Peyer's patch (tissue), 4 donors: ENCODE results near the gene HMCN1. TPM values are rescaled to one million over a fixed set of nuclear protein-coding genes. Genes with fewer than 3 reads are reported as not detected.
"Not testable (repeated sequence)": the region's sequence is repeated elsewhere in the genome, so short reads cannot be mapped to it uniquely, and the experiment has no call there.

Experiments
- DNase-seq, 3 donors: peaks; one replicate each; pipeline ENCODE4 v3.0.0-alpha.2; 2017 to 2019
- H3K27ac ChIP-seq, 4 donors: fragments of 200-600 bp; sonication (generic); one replicate each; pipeline ENCODE4 v1.5.1; 2016 to 2019
- H3K27me3 ChIP-seq, 2 donors: fragments of 200-600 bp; sonication (generic); one replicate each; pipeline ENCODE4 v1.5.1; 2019
- H3K36me3 ChIP-seq, 3 donors: fragments of 200-600 bp; sonication (generic); one replicate each; pipeline ENCODE4 v1.5.1; 2016 to 2019
- H3K4me1 ChIP-seq, 4 donors: fragments of 200-600 bp; sonication (generic); one replicate each; pipeline ENCODE4 v1.5.1; 2016 to 2019
- H3K4me3 ChIP-seq, 4 donors: fragments of 200-600 bp; sonication (generic); 1 replicate in 3 of 4; 2 replicates in 1 of 4; pipeline ENCODE4 v1.5.1; 2016 to 2019; ENCODE audit warnings: mild to moderate bottlenecking in 1 of 4
- H3K9me3 ChIP-seq, 4 donors: fragments of 200-600 bp; sonication (generic); one replicate each; pipeline ENCODE4 v1.5.1; 2016 to 2019; ENCODE audit warnings: mild to moderate bottlenecking in 1 of 4
- CTCF ChIP-seq, 6 experiments: fragments of 450-650 bp in 4 of 6; fragments of 200-600 bp in 2 of 6; sonication (generic) in 1 of 6; IDR thresholded peaks; one replicate each; pipeline ENCODE4 v1.5.1; 2017 to 2019; ENCODE audit warnings: antibody characterized with exemption in 6 of 6, mild to moderate bottlenecking in 3 of 6, moderate library complexity in 1 of 6
- POLR2A ChIP-seq, 2 donors: fragments of 450-650 bp; IDR thresholded peaks; one replicate each; pipeline ENCODE4 v1.5.1; 2017; ENCODE audit warnings: antibody characterized with exemption in 2 of 2, mild to moderate bottlenecking in 2 of 2, moderate library complexity in 2 of 2
- total RNA-seq, 4 donors: library from RNA; depleted of rRNA; stranded (reverse); fragments of >200 nt; gene quantifications; one replicate each; pipeline ENCODE4 v1.1.0, GENCODE V29; 2016

The HMCN1 gene
- total RNA-seq, 4 donors from 2014 or later, result 1.5 to 18.2 (median 7.1) TPM

GRCh38 chr1:185792040-185792439 is 57.8 kb downstream of the HMCN1 start:
- no peaks in the 10 kb centered on the region for H3K36me3 ChIP-seq
- H3K9me3 ChIP-seq, result no peaks in the 10 kb centered on the region
- H3K4me3 ChIP-seq, result no peak overlapping the region
- H3K27me3 ChIP-seq, result no peaks in the 10 kb centered on the region
- TF ChIP-seq CTCF (IDR thresholded peaks at IDR 0.05), result no peak
- no peak for TF ChIP-seq POLR2A (IDR thresholded peaks at IDR 0.05)
- H3K27ac ChIP-seq, result no peak overlapping the region
- no peak for DNase-seq
- H3K4me1 ChIP-seq, result no peaks in the 10 kb centered on the region

- not testable (repeated sequence) for H3K36me3 ChIP-seq, H3K4me1 ChIP-seq, H3K27ac ChIP-seq, H3K27me3 ChIP-seq, H3K4me3 ChIP-seq, H3K9me3 ChIP-seq, DNase-seq
Observed at GRCh38 chr1:185794495-185794894, 60.3 kb downstream of the HMCN1 start.

- no peak overlapping the region for H3K4me3 ChIP-seq
- H3K4me1 ChIP-seq, result no peaks in the 10 kb centered on the region
- H3K9me3 ChIP-seq, result peaks cover 0 to 5% (median 0%) of the 10 kb centered on the region in 4 donors
- no peak overlapping the region for H3K27ac ChIP-seq
- no peak for TF ChIP-seq CTCF (IDR thresholded peaks at IDR 0.05)
- TF ChIP-seq POLR2A (IDR thresholded peaks at IDR 0.05), result no peak
- H3K27me3 ChIP-seq, result no peaks in the 10 kb centered on the region
- no peaks in the 10 kb centered on the region for H3K36me3 ChIP-seq
- DNase-seq, result no peak
Observed at GRCh38 chr1:185795181-185795580, 61.0 kb downstream of the HMCN1 start.

- H3K9me3 ChIP-seq, result peaks cover 0 to 5% (median 0%) of the 10 kb centered on the region in 4 donors
- DNase-seq, result no peak
- H3K4me1 ChIP-seq, result no peaks in the 10 kb centered on the region
- H3K36me3 ChIP-seq, result no peaks in the 10 kb centered on the region
- H3K27ac ChIP-seq, result no peak overlapping the region
- no peak overlapping the region for H3K4me3 ChIP-seq
- no peaks in the 10 kb centered on the region for H3K27me3 ChIP-seq
- TF ChIP-seq CTCF (IDR thresholded peaks at IDR 0.05), result no peak
- TF ChIP-seq POLR2A (IDR thresholded peaks at IDR 0.05), result no peak
Observed at GRCh38 chr1:185798505-185798904, 64.3 kb downstream of the HMCN1 start.

- no peak overlapping the region for H3K4me3 ChIP-seq
- DNase-seq, result no peak
- H3K9me3 ChIP-seq, result peaks cover 0 to 5% (median 0%) of the 10 kb centered on the region in 4 donors
- H3K4me1 ChIP-seq, result no peaks in the 10 kb centered on the region
- no peaks in the 10 kb centered on the region for H3K27me3 ChIP-seq
- H3K36me3 ChIP-seq, result no peaks in the 10 kb centered on the region
- H3K27ac ChIP-seq, result no peak overlapping the region
- no peak for TF ChIP-seq CTCF (IDR thresholded peaks at IDR 0.05)
Observed at GRCh38 chr1:185803241-185803640, 69.0 kb downstream of the HMCN1 start.

GRCh38 chr1:185804206-185804605 is 70.0 kb downstream of the HMCN1 start:
- Histone ChIP-seq H3K4me3 (no peak overlapping the region), H3K4me1 (no peaks in the 10 kb centered on the region), H3K36me3 (no peaks in the 10 kb centered on the region), H3K9me3 (peaks cover 0 to 5% (median 0%) of the 10 kb centered on the region in 4 donors), H3K27ac (no peak overlapping the region), H3K27me3 (no peaks in the 10 kb centered on the region)
- no peak for DNase-seq
- TF ChIP-seq POLR2A (IDR thresholded peaks at IDR 0.05) (no peak), CTCF (IDR thresholded peaks at IDR 0.05) (no peak)
